ENCODE results near the gene AVEN.

DNA sequence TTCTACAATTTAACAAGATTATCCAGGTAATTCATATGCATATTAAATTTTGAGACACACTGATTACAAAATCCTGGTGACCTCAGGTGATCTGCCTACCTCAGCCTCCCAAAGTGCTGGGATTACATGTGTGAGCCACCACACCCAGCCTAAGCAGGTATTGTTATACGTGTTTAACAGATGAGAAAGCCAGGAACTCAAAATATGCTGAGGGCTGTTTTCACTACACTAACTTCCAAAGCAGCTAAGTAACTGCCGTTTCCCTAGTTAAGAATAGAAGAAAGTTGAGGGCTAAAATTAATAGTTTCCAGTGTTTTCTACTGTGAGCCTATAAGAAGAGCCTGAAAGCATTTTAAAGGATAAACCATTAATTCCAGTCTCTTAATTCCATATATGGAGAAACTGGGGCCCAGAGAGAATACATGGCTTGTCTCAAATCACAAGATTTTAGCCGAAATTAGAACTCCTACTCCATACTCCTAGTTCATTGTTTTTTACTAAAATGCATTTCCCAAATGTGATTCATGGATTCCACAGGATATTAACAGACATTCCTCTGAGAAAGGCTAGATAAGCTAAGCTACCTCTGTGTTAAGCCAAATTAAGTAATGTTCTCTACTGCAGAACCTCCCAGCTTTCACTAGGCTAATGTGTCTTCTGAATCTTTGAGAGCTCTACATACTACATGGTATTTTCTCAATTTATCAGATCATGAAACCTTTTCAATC lies 17.0 kb upstream of the AVEN start:
- TF ChIP-seq, protein P1, sequence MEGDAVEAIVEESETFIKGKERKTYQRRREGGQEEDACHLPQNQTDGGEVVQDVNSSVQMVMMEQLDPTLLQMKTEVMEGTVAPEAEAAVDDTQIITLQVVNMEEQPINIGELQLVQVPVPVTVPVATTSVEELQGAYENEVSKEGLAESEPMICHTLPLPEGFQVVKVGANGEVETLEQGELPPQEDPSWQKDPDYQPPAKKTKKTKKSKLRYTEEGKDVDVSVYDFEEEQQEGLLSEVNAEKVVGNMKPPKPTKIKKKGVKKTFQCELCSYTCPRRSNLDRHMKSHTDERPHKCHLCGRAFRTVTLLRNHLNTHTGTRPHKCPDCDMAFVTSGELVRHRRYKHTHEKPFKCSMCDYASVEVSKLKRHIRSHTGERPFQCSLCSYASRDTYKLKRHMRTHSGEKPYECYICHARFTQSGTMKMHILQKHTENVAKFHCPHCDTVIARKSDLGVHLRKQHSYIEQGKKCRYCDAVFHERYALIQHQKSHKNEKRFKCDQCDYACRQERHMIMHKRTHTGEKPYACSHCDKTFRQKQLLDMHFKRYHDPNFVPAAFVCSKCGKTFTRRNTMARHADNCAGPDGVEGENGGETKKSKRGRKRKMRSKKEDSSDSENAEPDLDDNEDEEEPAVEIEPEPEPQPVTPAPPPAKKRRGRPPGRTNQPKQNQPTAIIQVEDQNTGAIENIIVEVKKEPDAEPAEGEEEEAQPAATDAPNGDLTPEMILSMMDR (IDR thresholded peaks at IDR 0.05) = no peak
- no peak for TF ChIP-seq POLR2A (IDR thresholded peaks at IDR 0.05)

All from right lobe of liver (tissue), 4 donors.